GM23338 (cell line): ENCODE results near the gene LPP. TPM values are rescaled to one million over a fixed set of nuclear protein-coding genes. Genes with fewer than 3 reads are reported as not detected.

Experiments
- ATAC-seq: fragments of 200-7000 bp; cut with Tn5 transposase; 3 replicates; pipeline ENCODE4 v1.9.1; 2020
- DNase-seq: peaks from one replicate; pipeline ENCODE4 v3.0.0-alpha.2; 2015; ENCODE audit warnings: low spot score
- H2AFZ ChIP-seq: fragments of 200-600 bp; sonication (generic); 2 replicates; pipeline ENCODE4 v1.8.0; 2016; ENCODE audit warnings: antibody characterized with exemption, mild to moderate bottlenecking, moderate library complexity
- H3F3A ChIP-seq: fragments of 200-600 bp; sonication (generic); replicated peaks from 2 replicates; pipeline ENCODE4 v1.8.0; 2017; ENCODE audit warnings: antibody characterized with exemption, mixed run types, low read depth
- H3K27ac ChIP-seq: fragments of 200-600 bp; sonication (generic); 2 replicates; pipeline ENCODE4 v1.6.1; 2016; ENCODE audit warnings: low read depth
- H3K27me3 ChIP-seq: fragments of 200-600 bp; sonication (generic); 2 replicates; pipeline ENCODE4 v1.8.0; 2016; ENCODE audit warnings: mild to moderate bottlenecking, mixed run types, moderate library complexity; ENCODE audit not compliant: insufficient read depth
- H3K36me3 ChIP-seq: fragments of 200-600 bp; sonication (generic); 2 replicates; pipeline ENCODE4 v1.8.0; 2016; ENCODE audit warnings: mild to moderate bottlenecking; ENCODE audit not compliant: insufficient read depth
- H3K4me1 ChIP-seq: fragments of 200-600 bp; sonication (generic); 2 replicates; pipeline ENCODE4 v1.8.0; 2016; ENCODE audit warnings: mild to moderate bottlenecking, moderate library complexity; ENCODE audit not compliant: insufficient read depth
- H3K4me2 ChIP-seq: fragments of 200-600 bp; sonication (generic); 2 replicates; pipeline ENCODE4 v1.7.1; 2017; ENCODE audit warnings: mixed run types
- H3K4me3 ChIP-seq: fragments of 200-600 bp; sonication (generic); 2 replicates; pipeline ENCODE4 v1.6.1; 2016; ENCODE audit warnings: mixed run types
- H3K79me2 ChIP-seq: fragments of 200-600 bp; sonication (generic); replicated peaks from 2 replicates; pipeline ENCODE4 v1.8.0; 2017; ENCODE audit warnings: mild to moderate bottlenecking; ENCODE audit not compliant: insufficient read depth
- H3K9me2 ChIP-seq: fragments of 200-600 bp; sonication (generic); 2 replicates; pipeline ENCODE4 v1.8.0; 2017; ENCODE audit not compliant: insufficient read depth
- H4K20me1 ChIP-seq: fragments of 200-600 bp; sonication (generic); replicated peaks from 2 replicates; pipeline ENCODE4 v1.8.0; 2017; ENCODE audit warnings: mild to moderate bottlenecking; ENCODE audit not compliant: insufficient read depth
- H3K27ac Mint-ChIP-seq: 2 replicates; pipeline ENCODE4 v1.8.0; 2020; ENCODE audit warnings: inconsistent platforms, mild to moderate bottlenecking, moderate library complexity, mixed read lengths
- H3K27me3 Mint-ChIP-seq: 3 replicates; pipeline ENCODE4 v1.8.0; 2022; ENCODE audit warnings: low read depth, mild to moderate bottlenecking, moderate library complexity, mixed read lengths, inconsistent platforms; ENCODE audit not compliant: insufficient read depth, poor library complexity
- H3K36me3 Mint-ChIP-seq: 3 replicates; pipeline ENCODE4 v1.8.0; 2021; ENCODE audit warnings: low read depth, mild to moderate bottlenecking, inconsistent platforms, moderate library complexity, mixed read lengths
- H3K4me1 Mint-ChIP-seq: 3 replicates; pipeline ENCODE4 v1.8.0; 2020; ENCODE audit warnings: mild to moderate bottlenecking, inconsistent platforms, mixed read lengths
- H3K4me3 Mint-ChIP-seq: 3 replicates; pipeline ENCODE4 v1.8.0; 2021; ENCODE audit warnings: moderate library complexity, mild to moderate bottlenecking, inconsistent platforms, mixed read lengths
- H3K9me3 Mint-ChIP-seq: 3 replicates; pipeline ENCODE4 v1.8.0; 2020; ENCODE audit warnings: moderate library complexity, mild to moderate bottlenecking, inconsistent platforms, mixed read lengths
- CREB1 ChIP-seq: fragments of 250-450 bp; sonication (Bioruptor Pico); IDR thresholded peaks from 2 replicates; pipeline ENCODE4 v1.5.0; 2020; ENCODE audit warnings: low read depth, mild to moderate bottlenecking, moderate library complexity
- EZH2 ChIP-seq: fragments of 200-600 bp; sonication (generic); IDR thresholded peaks from one replicate; pipeline ENCODE4 v1.8.0; 2017; ENCODE audit warnings: antibody characterized with exemption, mild to moderate bottlenecking, low read depth; ENCODE audit not compliant: unreplicated experiment
- NANOG ChIP-seq: IDR thresholded peaks from 2 replicates; pipeline ENCODE4 v1.6.1; 2016; ENCODE audit warnings: antibody characterized with exemption, borderline replicate concordance
- polyA plus RNA-seq: library from polyadenylated mRNA; unstranded; fragments of >200 nt; fragmentation: Nextera tagmentation; extraction: Ambion mirVana; gene quantifications from 2 replicates; pipeline ENCODE4 v1.2.1, GENCODE V29; 2016
- total RNA-seq: library from RNA; depleted of rRNA; stranded (reverse); fragments of >200 nt; shearing (Covaris generic); gene quantifications from 2 replicates; pipeline ENCODE4 v1.2.3, GENCODE V29; 2014
- TF ChIP-seq, protein P1 (sequence below): fragments of 250-450 bp; sonication (Bioruptor Pico); IDR thresholded peaks from 2 replicates; pipeline ENCODE4 v1.5.0; 2020; ENCODE audit warnings: mild to moderate bottlenecking, moderate library complexity

Gene LPP
- total and polyA plus RNA-seq, 2 experiments from 2014 or later = 23.0 to 35.2 TPM

DNA sequence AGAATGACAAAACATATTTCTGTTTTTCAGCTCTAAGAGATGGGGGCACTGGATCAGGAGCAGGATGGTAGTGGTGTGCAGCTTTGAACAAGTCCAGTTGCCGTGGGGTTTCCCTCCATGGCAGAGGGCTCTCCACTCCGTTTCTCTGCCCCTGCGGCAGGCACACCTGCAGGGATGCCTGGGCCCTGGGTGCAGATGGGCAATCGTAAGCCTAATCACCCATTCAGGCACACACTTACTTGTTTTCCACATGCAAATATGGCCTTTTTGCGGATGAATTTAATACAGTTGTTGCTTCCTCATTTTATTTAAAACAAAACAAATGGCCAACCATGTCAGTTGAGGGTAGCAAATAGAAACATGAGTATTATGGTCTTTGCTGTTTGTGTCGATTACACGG lies 85.1 kb downstream of the LPP start:
- Mint-ChIP-seq H3K4me1 (peaks cover 14% of the 10 kb centered on the region), H3K27me3 (peaks cover 2% of the 10 kb centered on the region), H3K9me3 (no peaks in the 10 kb centered on the region; the same call in 2 of the 3 replicates), H3K27ac (no peak overlapping the region), H3K36me3 (no peaks in the 10 kb centered on the region), H3K4me3 (no peak overlapping the region)
- Histone ChIP-seq H3K4me3 (no peak overlapping the region), H3K27me3 (no peaks in the 10 kb centered on the region), H3K4me2 (no peak overlapping the region), H4K20me1 (no peaks in the 10 kb centered on the region), H3K36me3 (no peaks in the 10 kb centered on the region), H3K4me1 (no peaks in the 10 kb centered on the region), H3K9me2 (peaks cover 5% of the 10 kb centered on the region; the same call in 1 of the 2 replicates), H3K27ac (no peak overlapping the region), H2AFZ (no peak overlapping the region), H3K79me2 (peaks cover 12% of the 10 kb centered on the region; the same call in 1 of the 2 replicates), H3F3A (no peaks in the 10 kb centered on the region)
- DNase-seq (no peak), ATAC-seq (no peak)
- TF ChIP-seq, protein P1, sequence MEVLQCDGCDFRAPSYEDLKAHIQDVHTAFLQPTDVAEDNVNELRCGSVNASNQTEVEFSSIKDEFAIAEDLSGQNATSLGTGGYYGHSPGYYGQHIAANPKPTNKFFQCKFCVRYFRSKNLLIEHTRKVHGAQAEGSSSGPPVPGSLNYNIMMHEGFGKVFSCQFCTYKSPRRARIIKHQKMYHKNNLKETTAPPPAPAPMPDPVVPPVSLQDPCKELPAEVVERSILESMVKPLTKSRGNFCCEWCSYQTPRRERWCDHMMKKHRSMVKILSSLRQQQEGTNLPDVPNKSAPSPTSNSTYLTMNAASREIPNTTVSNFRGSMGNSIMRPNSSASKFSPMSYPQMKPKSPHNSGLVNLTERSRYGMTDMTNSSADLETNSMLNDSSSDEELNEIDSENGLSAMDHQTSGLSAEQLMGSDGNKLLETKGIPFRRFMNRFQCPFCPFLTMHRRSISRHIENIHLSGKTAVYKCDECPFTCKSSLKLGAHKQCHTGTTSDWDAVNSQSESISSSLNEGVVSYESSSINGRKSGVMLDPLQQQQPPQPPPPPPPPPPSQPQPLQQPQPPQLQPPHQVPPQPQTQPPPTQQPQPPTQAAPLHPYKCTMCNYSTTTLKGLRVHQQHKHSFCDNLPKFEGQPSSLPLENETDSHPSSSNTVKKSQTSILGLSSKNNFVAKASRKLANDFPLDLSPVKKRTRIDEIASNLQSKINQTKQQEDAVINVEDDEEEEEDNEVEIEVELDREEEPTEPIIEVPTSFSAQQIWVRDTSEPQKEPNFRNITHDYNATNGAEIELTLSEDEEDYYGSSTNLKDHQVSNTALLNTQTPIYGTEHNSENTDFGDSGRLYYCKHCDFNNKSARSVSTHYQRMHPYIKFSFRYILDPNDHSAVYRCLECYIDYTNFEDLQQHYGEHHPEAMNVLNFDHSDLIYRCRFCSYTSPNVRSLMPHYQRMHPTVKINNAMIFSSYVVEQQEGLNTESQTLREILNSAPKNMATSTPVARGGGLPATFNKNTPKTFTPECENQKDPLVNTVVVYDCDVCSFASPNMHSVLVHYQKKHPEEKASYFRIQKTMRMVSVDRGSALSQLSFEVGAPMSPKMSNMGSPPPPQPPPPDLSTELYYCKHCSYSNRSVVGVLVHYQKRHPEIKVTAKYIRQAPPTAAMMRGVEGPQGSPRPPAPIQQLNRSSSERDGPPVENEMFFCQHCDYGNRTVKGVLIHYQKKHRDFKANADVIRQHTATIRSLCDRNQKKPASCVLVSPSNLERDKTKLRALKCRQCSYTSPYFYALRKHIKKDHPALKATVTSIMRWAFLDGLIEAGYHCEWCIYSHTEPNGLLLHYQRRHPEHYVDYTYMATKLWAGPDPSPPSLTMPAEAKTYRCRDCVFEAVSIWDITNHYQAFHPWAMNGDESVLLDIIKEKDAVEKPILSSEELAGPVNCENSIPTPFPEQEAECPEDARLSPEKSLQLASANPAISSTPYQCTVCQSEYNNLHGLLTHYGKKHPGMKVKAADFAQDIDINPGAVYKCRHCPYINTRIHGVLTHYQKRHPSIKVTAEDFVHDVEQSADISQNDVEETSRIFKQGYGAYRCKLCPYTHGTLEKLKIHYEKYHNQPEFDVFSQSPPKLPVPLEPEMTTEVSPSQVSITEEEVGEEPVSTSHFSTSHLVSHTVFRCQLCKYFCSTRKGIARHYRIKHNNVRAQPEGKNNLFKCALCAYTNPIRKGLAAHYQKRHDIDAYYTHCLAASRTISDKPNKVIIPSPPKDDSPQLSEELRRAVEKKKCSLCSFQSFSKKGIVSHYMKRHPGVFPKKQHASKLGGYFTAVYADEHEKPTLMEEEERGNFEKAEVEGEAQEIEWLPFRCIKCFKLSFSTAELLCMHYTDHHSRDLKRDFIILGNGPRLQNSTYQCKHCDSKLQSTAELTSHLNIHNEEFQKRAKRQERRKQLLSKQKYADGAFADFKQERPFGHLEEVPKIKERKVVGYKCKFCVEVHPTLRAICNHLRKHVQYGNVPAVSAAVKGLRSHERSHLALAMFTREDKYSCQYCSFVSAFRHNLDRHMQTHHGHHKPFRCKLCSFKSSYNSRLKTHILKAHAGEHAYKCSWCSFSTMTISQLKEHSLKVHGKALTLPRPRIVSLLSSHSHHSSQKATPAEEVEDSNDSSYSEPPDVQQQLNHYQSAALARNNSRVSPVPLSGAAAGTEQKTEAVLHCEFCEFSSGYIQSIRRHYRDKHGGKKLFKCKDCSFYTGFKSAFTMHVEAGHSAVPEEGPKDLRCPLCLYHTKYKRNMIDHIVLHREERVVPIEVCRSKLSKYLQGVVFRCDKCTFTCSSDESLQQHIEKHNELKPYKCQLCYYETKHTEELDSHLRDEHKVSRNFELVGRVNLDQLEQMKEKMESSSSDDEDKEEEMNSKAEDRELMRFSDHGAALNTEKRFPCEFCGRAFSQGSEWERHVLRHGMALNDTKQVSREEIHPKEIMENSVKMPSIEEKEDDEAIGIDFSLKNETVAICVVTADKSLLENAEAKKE (CRISPR knock-in tag) = no peak
- no peak for TF ChIP-seq NANOG
- TF ChIP-seq EZH2 = no peak

DNA sequence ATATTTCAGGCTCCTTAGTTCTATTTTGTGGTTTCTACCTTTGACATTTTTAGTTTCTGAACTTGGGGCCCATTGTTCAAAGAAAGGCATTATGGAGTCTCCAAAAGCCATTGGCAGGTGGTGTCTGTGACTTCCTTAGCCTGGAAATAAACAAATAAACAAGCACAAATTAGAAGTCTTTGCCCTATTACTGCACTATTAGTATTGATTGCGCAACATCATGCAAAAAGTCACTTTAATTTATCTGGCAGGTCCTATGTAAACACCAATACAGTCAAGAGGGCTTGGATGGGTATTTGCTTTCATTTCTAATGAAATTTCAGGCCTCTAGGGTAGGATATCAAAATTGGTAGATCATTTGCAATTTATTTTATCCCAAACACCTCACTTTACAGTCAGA lies 85.6 kb downstream of the LPP start:
- ATAC-seq (no peak), DNase-seq (no peak)
- H3K9me3 Mint-ChIP-seq = no peaks in the 10 kb centered on the region; the same call in 2 of the 3 replicates
- no peaks in the 10 kb centered on the region for H3F3A ChIP-seq
- peaks cover 2% of the 10 kb centered on the region for H3K27me3 Mint-ChIP-seq
- no peak overlapping the region for H3K27ac ChIP-seq
- no peaks in the 10 kb centered on the region for H3K27me3 ChIP-seq
- H3K79me2 ChIP-seq = peaks cover 12% of the 10 kb centered on the region; the same call in 1 of the 2 replicates
- no peaks in the 10 kb centered on the region for H4K20me1 ChIP-seq
- TF ChIP-seq CREB1 (CRISPR knock-in tag) = no peak
- no peak overlapping the region for H3K4me3 ChIP-seq
- H3K4me1 ChIP-seq = no peaks in the 10 kb centered on the region
- peaks cover 4% of the 10 kb centered on the region; the same call in 1 of the 2 replicates for H3K9me2 ChIP-seq
- H3K4me2 ChIP-seq = no peak overlapping the region
- H3K4me3 Mint-ChIP-seq = no peak overlapping the region
- no peaks in the 10 kb centered on the region for H3K36me3 Mint-ChIP-seq
- no peak overlapping the region for H3K27ac Mint-ChIP-seq
- no peaks in the 10 kb centered on the region for H3K36me3 ChIP-seq
- no peak overlapping the region for H2AFZ ChIP-seq
- H3K4me1 Mint-ChIP-seq = peaks cover 14% of the 10 kb centered on the region
